DMS79 treated with DMSO at 0.1 percent for 48 hours (cell line): Measurements from ENCODE around the gene ENPP6.
"Not testable (repeated sequence)": the region's sequence is repeated elsewhere in the genome, so short reads cannot be mapped to it uniquely, and the experiment has no call there.

Experiments used
- DNase-seq: peaks from one replicate; lab custom pipeline; 2025; lab: John Stamatoyannopoulos, UW

The ENPP6 gene

DNA sequence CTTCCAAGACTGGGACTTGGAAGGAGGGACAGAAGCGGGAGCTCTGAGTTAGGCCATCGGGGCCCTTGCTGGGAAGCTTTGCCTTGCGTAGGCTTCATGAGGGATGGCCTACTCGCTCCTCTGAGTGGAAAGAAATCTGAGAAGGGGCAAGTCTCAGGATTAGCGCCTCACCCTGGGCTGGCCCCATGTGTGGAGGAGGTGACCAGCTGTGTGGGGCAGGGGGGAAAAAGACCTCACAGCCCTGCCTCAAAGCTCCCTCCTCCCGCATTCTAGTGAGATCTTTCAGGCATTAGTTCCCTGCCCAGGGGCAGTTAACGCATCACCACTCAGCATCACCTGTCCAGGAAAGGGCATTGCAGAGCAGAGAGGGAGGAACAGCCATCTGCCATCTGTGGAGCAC is 156.1 kb downstream of the ENPP6 start:
- no peak for DNase-seq

DNA sequence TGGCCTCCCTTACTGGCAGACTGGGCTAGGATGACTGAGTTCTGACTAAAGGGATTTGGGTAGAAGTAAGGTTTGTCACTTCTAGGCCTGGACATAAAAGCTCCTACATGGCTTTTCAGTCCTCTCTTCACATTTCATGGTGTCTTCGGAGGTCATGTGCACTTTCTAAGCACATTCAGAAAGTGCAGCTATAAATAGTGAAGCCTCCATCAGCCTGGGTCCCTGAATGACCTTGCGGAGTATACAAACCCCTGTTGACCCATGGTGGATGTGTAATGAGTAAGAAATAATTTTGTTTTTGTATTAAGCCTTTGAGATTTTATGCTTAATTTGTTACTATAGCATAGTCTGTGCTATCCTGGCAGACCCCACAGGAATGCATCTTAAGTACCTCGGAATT is 158.6 kb downstream of the ENPP6 start:
- no peak for DNase-seq

DNA sequence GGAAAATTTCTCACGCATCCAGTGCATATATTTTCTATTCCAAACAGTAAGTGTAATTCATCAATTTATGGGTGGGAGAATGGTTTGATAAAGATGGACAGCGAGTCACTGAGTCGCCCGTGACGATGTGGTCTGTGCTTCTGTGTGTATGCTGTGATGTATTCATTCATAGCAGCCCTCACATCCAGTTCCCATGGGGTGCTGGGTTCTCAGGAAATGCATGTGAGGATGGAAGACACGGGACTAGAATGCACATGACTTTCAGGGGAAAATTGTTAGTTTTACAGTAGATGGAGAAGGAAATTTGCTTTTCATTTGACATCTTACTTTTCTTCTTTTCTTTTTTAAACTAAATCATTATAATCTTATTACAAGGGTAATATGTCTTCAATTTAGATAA is 159.6 kb downstream of the ENPP6 start:
- DNase-seq, result no peak

DNA sequence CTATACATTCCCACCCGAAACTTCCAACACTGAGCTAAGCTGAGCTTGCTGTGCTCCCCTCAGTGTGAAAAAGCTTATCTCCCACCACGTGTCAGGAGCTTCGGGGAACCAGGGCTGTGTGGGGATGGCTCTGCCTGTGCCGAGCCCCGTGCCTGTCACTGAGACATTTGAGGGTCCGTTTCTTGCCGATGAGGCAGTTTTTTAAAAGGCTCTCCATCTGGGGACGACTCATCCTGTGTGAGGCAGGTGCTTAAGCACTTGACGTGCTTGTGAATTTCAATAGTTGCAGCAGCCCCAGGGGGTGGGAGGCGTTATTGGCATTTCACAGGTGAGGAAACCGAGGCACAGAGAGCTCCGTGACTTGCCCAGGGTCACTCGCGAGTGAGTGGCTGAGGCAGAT is 160.8 kb downstream of the ENPP6 start:
- no peak for DNase-seq

DNA sequence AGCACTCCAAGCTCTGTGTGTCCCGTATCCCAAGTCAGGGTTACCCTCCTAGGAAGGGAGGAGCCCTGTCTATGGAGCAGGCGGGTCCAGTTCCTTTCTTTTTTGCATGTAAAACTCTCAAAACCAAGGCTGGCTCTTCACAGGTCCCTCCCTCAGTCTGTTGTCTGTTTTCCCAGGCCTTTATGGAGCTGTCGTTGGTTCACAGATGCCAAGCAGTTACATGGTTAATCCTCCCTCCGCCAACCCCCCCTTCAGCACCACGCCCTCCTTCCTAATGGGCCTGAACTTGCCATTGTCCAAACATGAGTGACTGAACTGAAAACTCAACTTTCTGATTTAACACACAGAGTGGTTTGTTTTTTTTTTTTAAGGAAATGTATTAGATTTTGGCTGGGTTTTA is 164.2 kb downstream of the ENPP6 start:
- DNase-seq, result no peak

DNA sequence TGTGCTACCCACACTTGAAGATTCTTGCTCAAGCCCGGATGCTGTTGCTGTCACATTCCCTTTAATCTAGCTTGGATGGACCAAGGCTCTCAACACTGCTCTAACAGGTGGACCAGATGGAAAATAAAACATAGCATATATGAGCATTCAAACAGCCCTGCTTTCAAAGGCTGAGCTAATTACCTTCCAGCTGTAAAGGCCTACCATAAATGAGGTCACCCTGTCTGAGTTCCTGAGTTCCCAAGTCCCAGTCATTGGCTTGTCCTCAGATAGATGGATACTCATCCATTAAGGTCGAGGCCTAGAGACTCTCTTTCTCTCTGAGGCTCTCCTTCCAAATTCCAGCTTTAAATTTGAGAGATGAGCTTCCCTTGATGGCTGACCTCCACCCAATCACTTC is 165.1 kb downstream of the ENPP6 start:
- DNase-seq, result no peak

DNA sequence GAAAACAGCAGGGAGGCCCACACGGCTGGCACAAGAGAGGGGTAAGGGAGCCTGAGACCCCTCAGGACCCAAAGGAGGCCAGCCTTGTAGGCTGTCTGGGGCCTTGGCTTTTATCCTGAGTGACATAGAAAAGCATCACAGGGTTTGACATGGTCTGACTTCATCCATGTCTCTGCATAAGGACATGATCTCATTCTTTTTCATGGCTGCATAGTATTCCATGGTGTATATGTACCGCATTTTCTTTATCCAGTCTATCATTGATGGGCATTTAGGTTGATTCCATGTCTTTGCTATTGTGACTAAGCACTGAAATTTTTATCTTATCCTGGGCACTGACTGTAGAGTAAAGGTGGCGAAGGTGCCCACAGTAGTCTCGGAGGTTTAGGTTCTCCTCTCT is 166.4 kb downstream of the ENPP6 start:
- not testable (repeated sequence) for DNase-seq

DNA sequence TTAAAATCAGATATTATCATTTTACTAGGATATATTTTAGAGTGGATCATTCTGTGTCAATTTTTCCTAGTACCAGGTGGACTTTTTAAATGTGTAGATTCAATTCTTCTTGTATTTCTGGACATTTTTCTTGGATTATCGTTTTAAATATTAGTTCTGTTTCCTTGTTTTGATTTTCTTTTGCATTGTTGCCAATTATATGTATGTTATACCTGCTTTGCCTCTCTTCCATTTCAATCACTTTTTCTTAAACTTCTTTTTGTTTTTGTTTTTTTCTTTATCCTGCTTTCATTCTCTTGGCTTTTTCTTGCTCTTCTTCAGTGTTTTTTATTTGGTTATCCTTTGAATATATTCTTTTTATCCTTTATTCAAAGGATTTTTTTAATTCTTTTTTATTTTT is 171.5 kb downstream of the ENPP6 start:
- DNase-seq, result no peak

DNA sequence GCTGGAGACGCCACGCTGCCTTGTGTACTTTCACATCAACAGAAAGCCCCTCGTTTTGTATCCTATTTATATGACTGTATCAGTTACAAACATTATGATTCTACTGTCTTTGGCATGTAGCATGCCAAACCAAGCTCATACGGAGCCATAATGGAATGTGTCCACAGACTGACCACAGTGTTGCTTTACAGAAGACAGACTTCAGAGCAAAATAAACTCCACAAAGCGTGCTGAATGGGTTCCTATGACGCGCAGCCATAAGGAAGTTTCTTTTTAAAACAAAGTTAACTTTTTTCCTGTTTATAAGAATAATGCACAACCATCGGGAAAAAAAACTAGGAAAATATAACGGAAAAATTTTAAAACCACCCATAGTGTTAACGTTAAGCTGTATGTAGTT is 176.5 kb downstream of the ENPP6 start:
- DNase-seq, result no peak

DNA sequence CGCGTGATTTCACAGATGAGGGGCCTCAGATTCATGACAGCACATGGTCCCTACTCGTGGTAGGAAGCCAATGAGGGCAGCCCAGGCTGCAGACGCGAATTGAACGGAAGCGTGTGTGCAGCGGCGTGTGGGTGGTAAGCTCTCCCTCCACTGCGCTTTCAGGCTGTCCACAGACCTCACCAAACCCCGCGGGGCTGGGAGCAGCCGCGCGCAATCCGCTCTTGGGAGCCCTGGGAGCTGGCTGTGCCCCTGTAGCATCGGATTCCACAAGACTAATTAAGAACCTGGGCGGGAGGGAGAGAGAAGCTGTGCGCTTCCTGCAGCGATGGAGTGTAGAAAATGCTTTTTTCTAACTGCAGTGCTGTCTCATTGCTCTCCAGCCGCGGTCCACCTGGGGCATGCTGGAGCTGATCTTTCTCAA is 177.7 kb downstream of the ENPP6 start:
- DNase-seq, result no peak
